ENCODE data around the gene FERMT3.

Gene FERMT3

DNA sequence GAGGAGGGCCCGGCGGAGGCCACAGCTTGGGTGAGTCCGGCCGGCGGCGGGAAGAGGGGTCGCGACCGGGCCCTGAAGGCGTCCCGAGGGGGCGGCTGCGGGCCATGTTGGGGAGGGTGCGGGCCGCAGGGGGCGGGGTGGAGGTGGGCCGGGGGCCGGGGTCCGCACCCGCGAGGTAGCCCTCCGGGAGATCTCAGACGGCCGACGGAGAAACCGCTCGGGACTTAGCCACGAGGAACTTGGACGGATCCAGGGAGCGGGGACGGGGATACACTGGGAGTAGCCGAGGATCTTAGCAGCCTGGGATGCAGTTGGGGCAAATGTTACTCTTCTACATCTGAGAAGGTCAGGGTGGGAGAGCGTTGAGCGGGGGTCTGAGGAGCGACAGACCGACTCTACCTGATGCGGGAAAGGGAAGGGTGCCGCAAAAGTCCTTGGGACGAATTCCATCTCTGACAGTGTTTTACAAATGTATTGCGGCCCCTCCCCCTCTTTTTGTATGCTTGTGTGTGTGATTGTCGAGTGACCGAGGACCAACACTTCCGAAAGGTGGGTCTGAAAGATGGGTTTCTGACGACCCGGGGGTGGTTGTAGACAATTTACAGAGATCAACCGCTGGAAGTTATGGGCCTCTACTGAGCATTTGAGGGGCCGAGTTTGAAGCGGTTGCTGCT is 19.9 kb upstream of the FERMT3 start:
- no peak for DNase-seq (ENCODE audit: low read depth in 2 of 2)

DNA sequence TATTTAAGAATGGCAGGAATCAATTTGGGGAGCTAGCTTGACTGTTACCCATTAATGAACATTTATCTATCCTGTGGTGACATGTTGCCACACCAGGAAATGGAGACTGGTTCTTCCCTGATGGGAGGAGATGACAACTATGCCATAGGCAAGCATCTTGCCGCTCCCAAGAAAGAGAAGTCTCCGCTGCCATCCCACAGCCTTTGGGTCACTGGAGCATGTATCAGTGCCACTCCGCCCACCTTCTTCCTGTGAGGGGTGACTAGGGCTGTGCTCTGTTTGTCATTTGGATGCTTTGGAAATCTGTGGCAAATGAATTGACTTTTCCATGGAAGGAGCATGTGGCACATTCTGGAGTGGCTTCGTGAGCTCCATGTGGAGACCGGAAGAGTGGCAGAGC is 14.1 kb upstream of the FERMT3 start:
- DNase-seq (ENCODE audit: low read depth in 2 of 2), result no peak

DNA sequence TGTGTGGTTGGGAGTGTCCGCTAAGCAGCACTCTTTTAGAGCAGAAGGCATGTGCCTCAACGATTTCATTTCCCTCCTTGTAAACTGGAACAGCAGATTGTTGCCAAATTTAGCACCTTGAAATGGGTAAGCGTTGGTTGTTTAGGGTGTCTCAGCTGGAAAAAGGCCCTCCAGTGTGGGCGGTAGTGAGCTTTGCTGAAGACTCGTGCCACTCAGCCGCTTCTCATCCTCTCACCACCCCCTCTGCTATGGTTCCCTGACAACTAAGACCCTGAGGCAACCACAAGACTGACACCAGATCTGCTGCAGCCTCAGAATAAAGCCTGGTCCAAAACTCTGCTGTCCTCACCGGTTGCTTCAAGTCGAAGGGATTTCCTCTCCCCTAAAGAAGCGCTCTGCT is 9.9 kb upstream of the FERMT3 start:
- no peak for DNase-seq (ENCODE audit: low read depth in 2 of 2)

DNA sequence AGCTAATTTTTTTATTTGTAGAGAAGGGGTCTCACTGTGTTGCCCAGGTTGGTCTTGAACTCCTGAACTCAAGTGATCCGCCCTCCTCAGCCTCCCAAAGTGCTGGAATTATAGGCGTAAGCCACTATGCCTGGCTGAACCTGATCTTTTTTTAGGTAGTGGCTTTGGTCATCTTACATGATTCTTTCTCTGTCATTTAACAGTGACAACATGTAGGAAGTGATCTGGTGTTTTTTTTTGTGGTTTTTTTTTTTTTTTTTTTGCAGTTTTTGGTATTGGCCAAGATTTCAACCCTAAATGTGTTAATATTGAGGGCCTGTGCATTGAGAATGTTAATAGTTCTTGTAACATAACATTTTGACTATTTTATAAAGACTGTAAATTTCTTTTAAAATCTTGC is 8.0 kb upstream of the FERMT3 start:
- DNase-seq (ENCODE audit: low read depth in 2 of 2), result no peak

DNA sequence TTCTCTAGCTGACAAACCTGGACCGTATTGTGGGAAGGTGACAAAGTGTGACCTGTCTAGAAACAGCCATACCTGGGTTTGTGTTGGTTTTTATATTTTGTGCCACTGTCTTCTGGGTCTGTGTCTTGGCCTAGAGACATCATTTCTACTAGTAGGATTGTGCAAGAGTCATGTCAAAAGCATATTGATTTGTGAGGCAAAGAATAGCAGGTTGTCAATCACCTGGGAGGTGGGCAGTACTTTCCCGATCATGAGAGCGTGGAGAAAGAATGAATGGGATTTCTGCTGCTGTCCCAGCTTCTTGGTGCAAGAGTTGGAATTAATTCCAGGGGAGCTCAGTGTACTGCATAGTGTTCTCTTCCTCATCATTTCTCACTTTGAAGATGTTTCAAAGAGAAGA is 5.0 kb upstream of the FERMT3 start:
- DNase-seq (ENCODE audit: low read depth in 2 of 2), result no peak

DNA sequence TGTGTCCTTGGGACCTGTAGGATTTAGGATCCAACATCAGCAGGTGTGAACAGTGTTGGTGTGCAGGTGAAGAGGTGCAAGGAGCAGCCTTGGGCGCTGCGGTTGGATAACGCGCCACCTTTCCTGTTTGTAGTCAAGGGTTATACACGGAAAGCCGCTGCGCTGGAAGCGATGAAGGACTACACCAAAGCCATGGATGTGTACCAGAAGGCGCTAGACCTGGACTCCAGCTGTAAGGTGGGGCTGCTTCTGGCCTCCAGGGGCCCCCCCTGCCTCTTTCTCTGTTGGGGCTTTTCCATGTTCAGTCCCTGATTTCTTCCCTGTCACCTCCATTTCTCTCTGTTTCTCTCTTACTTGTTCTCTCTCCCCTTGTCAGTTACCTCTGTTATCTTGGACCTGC is 3.5 kb upstream of the FERMT3 start:
- no peak for DNase-seq (ENCODE audit: low read depth in 2 of 2)

DNA sequence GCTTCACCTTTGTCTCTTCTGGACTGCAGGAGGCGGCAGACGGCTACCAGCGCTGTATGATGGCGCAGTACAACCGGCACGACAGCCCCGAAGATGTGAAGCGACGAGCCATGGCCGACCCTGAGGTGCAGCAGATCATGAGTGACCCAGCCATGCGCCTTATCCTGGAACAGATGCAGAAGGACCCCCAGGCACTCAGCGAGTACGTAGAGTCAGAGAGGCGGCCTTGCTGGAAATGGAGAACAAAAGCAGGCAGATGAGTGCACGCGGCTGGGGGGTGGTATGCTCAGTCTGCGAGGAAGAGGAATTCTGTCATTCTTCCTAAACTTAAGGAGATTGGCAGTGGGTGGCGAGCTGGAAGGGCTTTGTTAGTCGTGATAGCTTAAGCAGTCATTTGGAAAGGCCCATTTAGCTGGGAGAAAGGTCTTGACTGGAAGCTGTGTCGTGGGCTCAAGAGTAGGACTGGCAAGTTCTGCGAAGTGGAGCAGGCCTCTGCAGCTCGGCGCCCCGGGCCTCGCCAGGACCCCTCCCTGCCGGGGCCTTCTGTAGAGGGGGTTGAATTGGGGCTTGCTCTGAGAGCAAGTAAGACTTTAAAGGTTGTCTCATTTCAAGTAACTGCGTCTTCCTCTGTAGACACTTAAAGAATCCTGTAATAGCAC is 3.0 kb upstream of the FERMT3 start:
- no peak for DNase-seq (ENCODE audit: low read depth in 2 of 2)

DNA sequence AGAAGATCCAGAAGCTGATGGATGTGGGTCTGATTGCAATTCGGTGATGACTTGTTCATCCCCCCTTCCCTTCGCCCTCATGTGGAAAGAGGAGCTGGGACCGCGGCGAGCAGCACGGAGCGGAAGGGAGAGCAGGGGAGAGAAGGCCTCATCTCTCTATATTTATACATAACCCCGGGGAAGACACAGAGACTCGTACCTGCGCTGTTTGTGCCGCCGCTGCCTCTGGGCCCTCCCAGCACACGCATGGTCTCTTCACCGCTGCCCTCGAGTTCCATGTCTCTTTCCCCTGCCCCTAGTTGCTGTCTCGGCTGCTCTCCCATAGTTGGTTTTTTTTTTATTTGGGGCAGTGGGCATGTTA is 2.5 kb upstream of the FERMT3 start:
- DNase-seq (ENCODE audit: low read depth in 2 of 2), result no peak

DNA sequence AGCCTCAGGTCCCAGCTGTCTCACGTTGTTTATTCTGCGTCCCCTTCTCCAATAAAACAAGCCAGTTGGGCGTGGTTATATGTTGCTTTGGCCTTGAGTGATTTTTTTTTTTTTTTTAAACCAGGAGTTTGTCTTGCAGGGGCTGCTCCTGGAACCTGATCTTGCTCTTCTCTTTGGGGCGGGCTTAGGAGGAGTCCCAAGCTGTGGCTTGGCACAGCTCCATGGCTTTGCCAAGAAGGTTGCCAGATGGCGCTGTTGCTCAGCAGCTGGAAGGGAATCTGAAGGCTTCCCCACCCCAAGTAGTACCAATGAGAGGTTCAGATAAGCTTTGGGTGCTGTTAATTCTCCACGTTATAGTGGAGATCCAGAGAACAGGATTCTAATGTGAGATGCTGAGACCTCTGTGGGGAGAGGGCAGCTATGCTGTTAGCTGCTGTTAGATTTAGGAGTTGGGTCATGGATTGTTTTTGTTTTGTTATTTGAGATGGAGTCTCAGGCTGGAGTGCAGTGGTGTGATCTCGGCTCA is 2.0 kb upstream of the FERMT3 start:
- peak in 1 of 2 donors; percentile 62 for DNase-seq (ENCODE audit: low read depth in 2 of 2)

DNA sequence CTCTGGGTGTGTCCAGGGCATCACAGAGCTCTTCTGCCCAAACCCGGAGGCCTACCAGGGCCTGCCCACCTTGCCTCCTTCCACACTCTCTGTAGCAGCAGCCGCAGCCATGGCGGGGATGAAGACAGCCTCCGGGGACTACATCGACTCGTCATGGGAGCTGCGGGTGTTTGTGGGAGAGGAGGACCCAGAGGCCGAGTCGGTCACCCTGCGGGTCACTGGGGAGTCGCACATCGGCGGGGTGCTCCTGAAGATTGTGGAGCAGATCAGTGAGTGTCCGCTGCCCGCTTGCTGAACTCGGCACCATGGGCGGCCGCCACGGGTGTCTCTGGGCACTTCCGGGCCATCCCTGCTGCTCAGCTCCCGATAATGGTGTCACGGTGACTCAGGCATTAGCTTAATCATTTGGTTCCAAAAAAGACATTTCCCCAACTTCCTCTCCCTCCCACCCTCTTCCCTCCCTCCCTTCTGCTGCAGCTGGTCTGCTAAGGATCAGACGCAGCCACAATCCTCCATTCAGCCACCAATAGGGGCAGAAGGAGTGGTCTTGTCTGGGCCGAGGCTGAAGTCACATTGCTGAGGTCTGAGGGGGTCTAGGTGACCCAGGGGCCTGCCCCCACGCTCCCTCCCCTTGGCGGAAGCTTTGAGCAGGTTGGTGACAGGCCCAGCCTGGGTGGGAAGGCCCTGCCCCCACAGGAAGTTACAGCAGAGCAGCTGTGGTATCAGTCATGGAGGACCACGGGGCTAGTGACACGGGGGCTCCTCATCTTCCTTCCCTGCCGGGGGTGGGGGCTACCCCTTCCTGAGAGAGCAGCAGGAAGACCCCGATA is 950 bp downstream of the FERMT3 start:
- peak; percentile 72 to 82 for DNase-seq (ENCODE audit: low read depth in 2 of 2)

DNA sequence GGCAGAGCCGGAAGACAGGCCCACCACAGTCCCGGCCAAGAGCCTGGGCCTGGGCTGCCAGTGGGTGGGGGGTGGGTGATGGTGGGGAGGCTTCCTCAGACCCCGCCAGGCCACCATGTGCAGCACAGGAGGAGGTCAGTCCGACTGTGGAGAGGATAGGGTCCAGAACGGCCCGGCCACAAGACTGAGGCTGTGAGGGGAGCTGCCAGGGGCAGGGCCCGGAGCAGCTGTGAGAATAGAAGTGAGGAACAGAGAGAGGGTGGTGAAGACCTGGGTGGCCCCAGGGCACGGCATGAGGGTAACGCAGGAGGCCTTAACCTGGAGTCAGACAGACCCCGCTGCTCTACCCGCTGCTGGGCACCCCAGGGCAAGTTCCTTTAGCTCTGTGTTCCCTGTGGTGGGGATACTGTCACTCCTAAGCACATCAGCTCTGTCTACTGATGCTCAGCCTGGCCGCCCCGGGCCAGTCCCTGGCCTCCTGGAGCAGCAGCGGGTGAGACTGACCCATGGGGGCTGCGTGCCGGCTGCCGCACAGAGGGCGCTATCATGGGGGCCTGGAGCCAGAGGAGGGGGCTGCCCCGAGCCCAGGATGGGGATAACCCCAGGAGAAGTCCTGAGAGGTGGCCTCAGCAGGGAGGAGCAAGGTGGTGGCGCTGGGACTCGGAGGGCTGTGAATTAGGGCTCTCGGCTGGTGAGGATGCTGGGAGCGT is 1.7 kb downstream of the FERMT3 start:
- no peak for DNase-seq (ENCODE audit: low read depth in 2 of 2)

DNA sequence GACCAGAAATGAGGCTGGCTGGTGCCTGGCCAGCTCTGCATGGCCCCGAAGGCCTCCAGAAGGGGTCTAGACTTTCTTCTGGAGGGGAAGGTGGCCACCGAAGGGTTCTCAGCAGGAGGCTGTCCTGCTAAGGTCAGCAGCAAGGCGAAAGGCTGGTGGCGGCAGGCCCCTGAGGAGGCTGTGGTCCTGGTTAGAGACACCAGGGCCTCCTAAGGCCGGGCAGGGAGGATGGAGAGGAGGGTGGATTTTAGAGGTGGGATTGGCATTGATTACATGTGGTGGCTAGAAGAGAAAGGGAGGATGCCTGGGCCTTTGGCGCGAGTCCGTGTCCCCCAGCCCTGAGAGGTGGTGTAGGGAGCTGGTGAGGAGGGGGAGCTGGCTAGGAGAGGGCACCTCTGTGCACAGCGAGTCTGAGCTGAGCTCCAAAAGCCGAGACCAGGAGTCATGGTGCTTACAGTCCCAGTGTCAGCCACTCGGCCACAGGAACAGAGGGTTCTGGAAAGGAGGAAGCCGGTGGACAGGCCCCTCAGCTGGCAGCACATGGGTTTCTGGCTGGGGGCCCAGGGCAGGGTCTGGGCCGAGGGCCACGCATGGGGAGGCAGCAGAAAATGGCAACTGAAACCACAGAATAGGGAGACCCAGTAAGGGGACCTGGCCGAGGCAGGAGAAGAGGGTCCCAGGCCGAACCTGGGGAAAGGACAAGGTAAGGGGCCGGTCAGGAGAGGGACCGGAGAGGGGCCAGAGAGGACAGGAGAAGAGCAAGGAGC is 2.5 kb downstream of the FERMT3 start:
- no peak for DNase-seq (ENCODE audit: low read depth in 2 of 2)

DNA sequence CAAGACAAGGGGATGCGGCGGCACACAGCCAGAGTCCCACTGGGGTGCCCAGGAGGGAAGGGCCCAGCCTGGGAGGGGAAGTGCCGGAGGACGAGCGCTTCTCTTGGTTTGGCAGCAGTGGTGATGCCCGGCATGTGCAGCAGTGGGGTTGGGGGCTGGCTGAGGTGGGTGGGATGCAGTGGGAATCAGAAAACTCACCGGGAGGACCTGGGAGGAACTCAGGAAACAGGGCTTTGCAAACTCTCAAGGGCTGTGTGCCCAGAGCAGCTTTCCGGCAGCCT is 3.0 kb downstream of the FERMT3 start:
- no peak for DNase-seq (ENCODE audit: low read depth in 2 of 2)

DNA sequence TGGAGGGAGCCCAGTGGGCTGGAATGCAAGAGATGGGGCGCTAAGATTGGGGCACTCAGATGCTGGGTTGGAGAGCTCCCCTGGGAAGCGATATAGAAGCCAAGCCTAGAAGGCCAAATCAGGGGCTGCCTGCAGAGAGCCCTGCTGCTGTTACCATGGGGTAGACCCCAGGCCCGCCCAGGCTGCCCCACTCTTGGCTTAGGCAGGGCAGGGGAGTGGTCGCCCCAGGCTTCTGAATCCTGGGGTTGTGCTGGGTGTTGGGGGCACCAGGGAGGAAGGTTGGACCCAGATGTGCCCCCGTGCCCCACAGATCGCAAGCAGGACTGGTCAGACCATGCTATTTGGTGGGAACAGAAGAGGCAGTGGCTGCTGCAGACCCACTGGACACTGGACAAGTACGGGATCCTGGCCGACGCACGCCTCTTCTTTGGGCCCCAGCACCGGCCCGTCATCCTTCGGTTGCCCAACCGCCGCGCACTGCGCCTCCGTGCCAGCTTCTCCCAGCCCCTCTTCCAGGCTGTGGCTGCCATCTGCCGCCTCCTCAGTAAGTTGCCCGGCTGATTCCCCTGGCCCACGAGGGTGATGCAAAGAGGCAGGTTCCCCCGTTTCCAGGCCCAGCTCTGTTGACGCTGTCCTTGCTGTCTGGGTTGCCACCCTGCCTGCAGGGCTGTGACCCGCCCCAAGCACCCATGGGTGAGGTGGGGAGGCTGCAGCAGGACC is 3.9 kb downstream of the FERMT3 start:
- no peak for DNase-seq (ENCODE audit: low read depth in 2 of 2)

DNA sequence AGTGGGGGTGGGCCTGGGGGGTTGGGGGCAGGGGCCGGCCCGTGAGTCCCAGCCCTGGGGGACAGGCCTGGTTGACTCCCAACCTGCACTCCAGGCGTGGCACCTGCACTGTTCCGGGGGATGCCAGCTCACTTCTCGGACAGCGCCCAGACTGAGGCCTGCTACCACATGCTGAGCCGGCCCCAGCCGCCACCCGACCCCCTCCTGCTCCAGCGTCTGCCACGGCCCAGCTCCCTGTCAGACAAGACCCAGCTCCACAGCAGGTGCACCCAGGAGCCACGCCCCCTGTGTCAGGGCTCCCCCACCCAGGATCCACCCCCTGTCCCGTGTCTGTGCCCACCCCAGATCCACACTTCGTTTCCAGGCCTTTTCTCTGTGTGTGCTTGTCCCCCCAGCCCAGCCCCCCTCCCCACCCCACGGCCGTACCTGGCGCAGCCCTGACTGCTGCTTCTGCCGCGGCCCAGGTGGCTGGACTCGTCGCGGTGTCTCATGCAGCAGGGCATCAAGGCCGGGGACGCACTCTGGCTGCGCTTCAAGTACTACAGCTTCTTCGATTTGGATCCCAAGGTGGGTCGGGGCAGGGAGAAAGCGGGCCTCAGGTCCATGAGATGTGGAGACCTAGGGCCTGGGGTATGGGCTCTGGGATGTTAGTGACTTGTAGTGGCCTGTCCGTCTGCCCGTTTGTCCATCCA is 4.8 kb downstream of the FERMT3 start:
- no peak for DNase-seq (ENCODE audit: low read depth in 2 of 2)

DNA sequence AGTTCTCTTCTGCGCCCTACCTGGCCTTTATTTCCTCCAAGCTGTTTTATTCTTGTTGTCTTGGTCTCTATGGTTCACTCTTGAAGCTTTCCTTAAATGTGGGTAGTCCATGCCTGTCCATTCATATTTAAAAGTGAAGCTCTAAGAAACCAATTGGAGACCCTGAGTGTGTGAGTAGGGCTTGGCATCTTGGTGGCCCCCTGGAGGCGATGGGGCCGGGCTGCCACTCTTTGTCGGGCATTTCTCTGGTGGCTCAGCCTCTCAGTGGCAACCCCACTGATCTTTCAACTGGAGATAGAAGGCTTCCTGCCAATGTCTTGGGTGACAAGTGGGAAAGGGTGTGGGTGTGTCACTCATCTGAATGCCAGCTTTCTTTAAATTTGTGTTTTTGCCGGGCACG is 10.4 kb downstream of the FERMT3 start:
- no peak for DNase-seq (ENCODE audit: low read depth in 2 of 2)

DNA sequence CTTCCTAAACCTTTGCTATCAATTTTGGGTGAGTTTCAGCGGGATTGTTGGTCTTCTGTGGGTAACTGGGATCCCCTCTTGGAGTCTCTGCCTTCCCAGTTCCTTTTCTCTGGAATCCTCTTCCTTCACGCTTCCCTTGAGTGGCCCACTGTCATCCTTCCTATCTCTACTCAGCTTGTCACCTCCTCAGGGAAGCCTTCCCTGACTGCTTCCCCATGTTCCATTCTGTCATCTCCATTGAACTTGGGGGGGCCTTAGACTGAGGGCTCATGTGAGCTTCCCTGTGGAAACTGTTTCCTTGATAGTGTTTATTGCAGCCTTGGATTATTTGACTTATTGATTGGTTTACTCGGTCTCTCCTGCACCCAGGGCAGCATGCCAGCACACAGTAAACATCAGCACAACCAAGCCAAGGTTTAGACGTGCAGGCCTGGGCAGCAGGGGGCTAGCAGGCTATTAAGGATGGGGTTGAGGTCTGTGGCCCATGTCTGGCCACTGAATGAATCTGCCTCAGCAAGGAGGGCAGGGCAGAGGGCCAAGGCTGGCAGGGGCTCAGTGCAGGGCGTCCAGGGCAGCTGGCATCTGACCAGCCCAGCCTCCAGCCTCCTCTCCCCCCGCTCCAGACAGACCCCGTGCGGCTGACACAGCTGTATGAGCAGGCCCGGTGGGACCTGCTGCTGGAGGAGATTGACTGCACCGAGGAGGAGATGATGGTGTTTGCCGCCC is 12.3 kb downstream of the FERMT3 start:
- no peak for DNase-seq (ENCODE audit: low read depth in 2 of 2)

DNA sequence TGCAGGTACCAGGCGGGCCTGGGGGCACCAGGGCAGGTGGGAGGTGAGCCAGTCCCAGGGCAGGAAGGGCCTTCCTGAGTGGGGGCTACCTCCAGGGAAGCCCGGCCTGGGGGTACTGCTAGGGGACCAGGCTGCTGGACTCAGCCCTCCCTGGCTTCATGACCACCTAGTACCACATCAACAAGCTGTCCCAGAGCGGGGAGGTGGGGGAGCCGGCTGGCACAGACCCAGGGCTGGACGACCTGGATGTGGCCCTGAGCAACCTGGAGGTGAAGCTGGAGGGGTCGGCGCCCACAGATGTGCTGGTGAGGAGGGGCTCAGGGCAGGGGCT is 12.8 kb downstream of the FERMT3 start:
- DNase-seq (ENCODE audit: low read depth in 2 of 2), result no peak

DNA sequence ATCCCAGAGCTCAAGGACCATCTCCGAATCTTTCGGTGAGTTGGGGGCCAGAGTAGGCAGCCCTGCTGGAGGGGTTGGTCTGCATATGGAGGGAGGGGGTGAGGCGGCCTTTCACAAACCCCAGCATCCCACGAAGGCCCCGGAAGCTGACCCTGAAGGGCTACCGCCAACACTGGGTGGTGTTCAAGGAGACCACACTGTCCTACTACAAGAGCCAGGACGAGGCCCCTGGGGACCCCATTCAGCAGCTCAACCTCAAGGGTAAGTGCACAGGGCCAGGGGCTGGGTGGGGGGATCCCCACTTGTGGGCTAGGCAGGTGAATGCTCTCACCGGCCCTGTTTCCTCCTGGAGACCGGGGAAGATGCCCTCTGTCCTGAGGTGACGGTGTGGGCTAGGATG is 13.2 kb downstream of the FERMT3 start:
- DNase-seq (ENCODE audit: low read depth in 2 of 2), result no peak

DNA sequence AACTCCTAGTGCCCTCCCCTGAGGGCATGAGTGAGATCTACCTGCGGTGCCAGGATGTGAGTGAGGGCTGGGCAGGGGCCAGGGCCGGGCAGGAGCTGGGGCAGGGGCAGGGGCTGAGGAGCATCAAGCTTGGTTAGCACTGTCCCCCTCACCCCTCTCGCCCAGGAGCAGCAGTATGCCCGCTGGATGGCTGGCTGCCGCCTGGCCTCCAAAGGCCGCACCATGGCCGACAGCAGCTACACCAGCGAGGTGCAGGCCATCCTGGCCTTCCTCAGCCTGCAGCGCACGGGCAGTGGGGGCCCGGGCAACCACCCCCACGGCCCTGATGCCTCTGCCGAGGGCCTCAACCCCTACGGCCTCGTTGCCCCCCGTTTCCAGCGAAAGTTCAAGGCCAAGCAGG is 13.8 kb downstream of the FERMT3 start:
- no peak for DNase-seq (ENCODE audit: low read depth in 2 of 2)
